Fibroblast of skin of left biceps (primary cell): ENCODE data around the gene DENND11.
A peak's percentile ranks its signal among the peaks of the same experiment; 100 is the strongest.

Experiments
- DNase-seq, 2 experiments: peaks; one replicate each; pipeline ENCODE4 v3.0.0-alpha.2; 2013; ENCODE audit warnings: low read depth in 2 of 2

The DENND11 gene

GRCh38 chr7:141685285-141686023 lies 16.5 kb downstream of the DENND11 start:
- no peak for DNase-seq

GRCh38 chr7:141679014-141679413 lies 23.0 kb downstream of the DENND11 start:
- DNase-seq, result no peak

GRCh38 chr7:141676618-141677017 lies 25.3 kb downstream of the DENND11 start:
- DNase-seq, result peak in 1 of 2 experiments; percentile 6

GRCh38 chr7:141675436-141676215 lies 26.3 kb downstream of the DENND11 start:
- DNase-seq, result no peak

- no peak for DNase-seq
These were observed 27.3 kb downstream of the DENND11 start for GRCh38 chr7:141674702-141675101.

- DNase-seq, result no peak
These were observed 27.7 kb downstream of the DENND11 start for GRCh38 chr7:141674171-141674671.

GRCh38 chr7:141673346-141673745 lies 28.6 kb downstream of the DENND11 start:
- no peak for DNase-seq

- no peak for DNase-seq
These were observed 30.1 kb downstream of the DENND11 start for GRCh38 chr7:141671705-141672496.

- no peak for DNase-seq
These were observed 33.1 kb downstream of the DENND11 start for GRCh38 chr7:141668853-141669252.

GRCh38 chr7:141666071-141666470 lies 35.9 kb downstream of the DENND11 start:
- no peak for DNase-seq

- no peak for DNase-seq
These were observed 36.5 kb downstream of the DENND11 start for GRCh38 chr7:141665208-141666035.

GRCh38 chr7:141664450-141664849 lies 37.5 kb downstream of the DENND11 start:
- no peak for DNase-seq

- no peak for DNase-seq
These were observed 38.7 kb downstream of the DENND11 start for GRCh38 chr7:141663081-141663849.

- no peak for DNase-seq
These were observed 41.7 kb downstream of the DENND11 start for GRCh38 chr7:141660259-141660658.

- no peak for DNase-seq
These were observed 42.5 kb downstream of the DENND11 start for GRCh38 chr7:141659501-141659900.

- peak; percentile 18 to 24 for DNase-seq
These were observed 47.4 kb downstream of the DENND11 start for GRCh38 chr7:141654551-141654950.

GRCh38 chr7:141652691-141653090 lies 49.3 kb downstream of the DENND11 start:
- DNase-seq, result no peak
